Measurements from ENCODE around the gene MRPS7.

GRCh38 chr17:75266316-75267152, 4.9 kb downstream of the MRPS7 start:
- no peak for TF ChIP-seq CTCF (IDR thresholded peaks at IDR 0.05; ENCODE audit: insufficient read depth, low read length, poor library complexity, severe bottlenecking)
- TF ChIP-seq EZH2phosphoT487 (conservative IDR thresholded peaks at IDR 0.05; ENCODE audit: low read length): no peak

Measured in SU-DHL-6 (cell line).